IMR-90 (cell line): ENCODE measurements around the gene BRIP1. TPM values are rescaled to one million over a fixed set of nuclear protein-coding genes. Genes with fewer than 3 reads are reported as not detected.

Source experiments
- ATAC-seq: fragments of 200-7000 bp; cut with Tn5 transposase; 2 replicates; pipeline ENCODE4 v1.9.1; 2020; ENCODE audit warnings: low read depth, mild to moderate bottlenecking, moderate library complexity
- BruUV-seq: library from RNA; stranded (reverse); fragments of 400-500 nt; replicated peaks from 2 replicates; lab custom pipeline; 2021; lab: Mats Ljungman, UMichigan
- CTCF ChIA-PET: fragments of 300-600 bp; formaldehyde crosslinking; extraction: SDS; loops from one replicate; lab custom pipeline; 2021; ENCODE audit warnings: antibody characterized with exemption; lab: Yijun Ruan, JAX
- POLR2A ChIA-PET: fragments of 300-600 bp; sonication (Branson Sonifier 250); formaldehyde crosslinking; loops from one replicate; lab custom pipeline; 2022; ENCODE audit warnings: antibody characterized with exemption; ENCODE audit not compliant: unreplicated experiment; lab: Charles Lee
- DNase-seq: peaks from one replicate; pipeline ENCODE4 v3.0.0; 2013
- H2AFZ ChIP-seq: replicated peaks from 2 replicates; pipeline ENCODE3; 2013; ENCODE audit warnings: low read length, mild to moderate bottlenecking; ENCODE audit not compliant: poor library complexity
- H2AK5ac ChIP-seq: 2 replicates; pipeline ENCODE4 v1.6.1; 2013; ENCODE audit warnings: low read depth, low read length, inconsistent platforms
- H2AK9ac ChIP-seq: replicated peaks from 2 replicates; pipeline ENCODE3; 2013; ENCODE audit warnings: mild to moderate bottlenecking, low read depth, low read length, moderate library complexity; ENCODE audit not compliant: poor library complexity
- H2BK120ac ChIP-seq: 2 replicates; pipeline ENCODE4 v1.6.1; 2013; ENCODE audit warnings: low read depth, low read length, inconsistent platforms
- H2BK15ac ChIP-seq: 3 replicates; pipeline ENCODE4 v1.6.1; 2013; ENCODE audit warnings: low read depth, low read length, inconsistent platforms
- H2BK20ac ChIP-seq: 2 replicates; pipeline ENCODE4 v1.6.1; 2013; ENCODE audit warnings: low read depth, mild to moderate bottlenecking, inconsistent platforms, low read length, moderate library complexity
- H2BK5ac ChIP-seq: 2 replicates; pipeline ENCODE4 v1.6.1; 2013; ENCODE audit warnings: mild to moderate bottlenecking, low read depth, low read length, inconsistent platforms; ENCODE audit not compliant: poor library complexity, severe bottlenecking
- H3K14ac ChIP-seq: replicated peaks from 2 replicates; pipeline ENCODE4 v1.6.1; 2013; ENCODE audit warnings: low read depth, low read length, inconsistent platforms
- H3K18ac ChIP-seq: 2 replicates; pipeline ENCODE4 v1.6.1; 2013; ENCODE audit warnings: low read depth, low read length, control low read depth
- H3K23ac ChIP-seq: 2 replicates; pipeline ENCODE4 v1.6.1; 2013; ENCODE audit warnings: low read depth, low read length, inconsistent platforms
- H3K27ac ChIP-seq: 2 replicates; pipeline ENCODE4 v1.5.1; 2013; ENCODE audit warnings: mild to moderate bottlenecking, control low read depth, low read length; ENCODE audit not compliant: insufficient read depth
- H3K27me3 ChIP-seq: 2 replicates; pipeline ENCODE4 v1.6.1; 2013; ENCODE audit warnings: low read length; ENCODE audit not compliant: control insufficient read depth, insufficient read depth
- H3K36me3 ChIP-seq: 2 replicates; pipeline ENCODE4 v1.6.1; 2013; ENCODE audit warnings: low read length, mixed read lengths; ENCODE audit not compliant: control insufficient read depth, insufficient read depth
- H3K4ac ChIP-seq: 2 replicates; pipeline ENCODE4 v1.6.1; 2013; ENCODE audit warnings: low read depth, low read length, inconsistent platforms
- H3K4me1 ChIP-seq: 2 replicates; pipeline ENCODE4 v1.6.1; 2013; ENCODE audit warnings: low read length, mixed read lengths; ENCODE audit not compliant: control insufficient read depth, insufficient read depth
- H3K4me2 ChIP-seq: 2 replicates; pipeline ENCODE4 v1.6.1; 2013; ENCODE audit warnings: low read depth, mild to moderate bottlenecking, control low read depth, low read length, moderate library complexity
- H3K4me3 ChIP-seq: 2 replicates; pipeline ENCODE4 v1.5.1; 2013; ENCODE audit warnings: low read depth, mild to moderate bottlenecking, control low read depth, low read length, moderate library complexity; ENCODE audit not compliant: insufficient read depth
- H3K56ac ChIP-seq: 2 replicates; pipeline ENCODE4 v1.6.1; 2013; ENCODE audit warnings: low read length, inconsistent platforms; ENCODE audit not compliant: insufficient read depth; ENCODE audit errors: extremely low read depth
- H3K79me1 ChIP-seq, 2 experiments: 2 replicates each; pipeline ENCODE4 v1.6.1; 2013; ENCODE audit warnings: low read length in 2 of 2, inconsistent platforms in 1 of 2, low read depth in 1 of 2
- H3K9ac ChIP-seq: 2 replicates; pipeline ENCODE4 v1.6.1; 2013; ENCODE audit warnings: low read depth, low read length, control low read depth
- H3K9me1 ChIP-seq: 2 replicates; pipeline ENCODE4 v1.6.1; 2013; ENCODE audit warnings: low read length, inconsistent platforms; ENCODE audit not compliant: insufficient read depth
- H3K9me3 ChIP-seq: 2 replicates; pipeline ENCODE4 v1.6.1; 2013; ENCODE audit warnings: low read length; ENCODE audit not compliant: control insufficient read depth, insufficient read depth
- H4K20me1 ChIP-seq: 2 replicates; pipeline ENCODE4 v1.6.1; 2013; ENCODE audit warnings: low read length, inconsistent platforms; ENCODE audit not compliant: insufficient read depth
- H4K5ac ChIP-seq: 2 replicates; pipeline ENCODE4 v1.6.1; 2013; ENCODE audit warnings: mild to moderate bottlenecking, low read depth, low read length, control low read depth
- H4K8ac ChIP-seq, 2 experiments: 2 replicates each; pipeline ENCODE4 v1.6.1; 2013; ENCODE audit warnings: low read depth in 2 of 2, low read length in 2 of 2, control low read depth in 1 of 2, inconsistent platforms in 1 of 2
- H4K91ac ChIP-seq: 2 replicates; pipeline ENCODE4 v1.6.1; 2013; ENCODE audit warnings: low read depth, low read length, inconsistent platforms; ENCODE audit not compliant: insufficient read depth
- CHD1 ChIP-seq: IDR thresholded peaks from 2 replicates; pipeline ENCODE4 v1.6.1; 2012; ENCODE audit warnings: low read depth, low read length, improper control_type of control experiment
- MAZ ChIP-seq: IDR thresholded peaks from 2 replicates; pipeline ENCODE4 v1.6.1; 2012; ENCODE audit warnings: low read depth, mild to moderate bottlenecking, low read length, improper control_type of control experiment, moderate library complexity, borderline replicate concordance
- NFE2L2 ChIP-seq: fragments of 150-350 bp; IDR thresholded peaks from 2 replicates; pipeline ENCODE4 v1.6.1; 2016; ENCODE audit warnings: low read depth, mild to moderate bottlenecking, low read length
- RAD21 ChIP-seq: IDR thresholded peaks from 2 replicates; pipeline ENCODE4 v1.6.1; 2012; ENCODE audit warnings: low read length, improper control_type of control experiment
- RFX5 ChIP-seq: IDR thresholded peaks from 2 replicates; pipeline ENCODE4 v1.8.0; 2012; ENCODE audit warnings: low read depth, mild to moderate bottlenecking, low read length, moderate library complexity
- WGBS, 2 experiments: methylation state at CpG; one replicate each; pipeline versions ENCODE4 v1.1.5 to v1.1.7; 2013; ENCODE audit warnings: missing lambda C conversion rate in 2 of 2; ENCODE audit not compliant: insufficient read length in 1 of 2; ENCODE audit errors: extremely low coverage in 2 of 2; 5-methylcytosine and 5-hydroxymethylcytosine counted together
- dilution Hi-C: fragments of 300-500 bp; cut with HindIII; formaldehyde crosslinking; loops from one replicate; pipeline ENCODE4 v1.14.3; 2018; ENCODE audit warnings: low sequenced_read_pairs; ENCODE audit not compliant: unreplicated experiment
- in situ Hi-C: fragments of 300-500 bp; cut with MboI; formaldehyde crosslinking; loops from 3 replicates; pipeline ENCODE4 v1.14.3; 2019; ENCODE audit warnings: low sequenced_read_pairs, inconsistent platforms, mixed read lengths
- intact Hi-C: fragments of 100-400 bp; cut with micrococcal nuclease; formaldehyde crosslinking; loops from 2 replicates; pipeline ENCODE4 v1.10.0; 2022
- polyA plus RNA-seq, 3 experiments: library from polyadenylated mRNA; depleted of rRNA; stranded (reverse); fragments of >200 nt; gene quantifications; 2 replicates each; pipeline ENCODE4 v1.2.3, GENCODE V29; 2012; ENCODE audit warnings: low replicate concordance in 1 of 3
- total RNA-seq: library from RNA; depleted of rRNA; stranded (reverse); fragments of >200 nt; gene quantifications from 2 replicates; pipeline ENCODE4 v1.2.3, GENCODE V29; 2012
- TF ChIP-seq, protein P1 (sequence below): conservative IDR thresholded peaks from 2 replicates; pipeline ENCODE4 v1.5.1; 2012; ENCODE audit warnings: mild to moderate bottlenecking, low read depth, low read length, improper control_type of control experiment

Gene BRIP1
- total and polyA plus RNA-seq, 2 of the 4 experiments (the other 2 are of a cell fraction) = 6.1 to 19.7 TPM

DNA sequence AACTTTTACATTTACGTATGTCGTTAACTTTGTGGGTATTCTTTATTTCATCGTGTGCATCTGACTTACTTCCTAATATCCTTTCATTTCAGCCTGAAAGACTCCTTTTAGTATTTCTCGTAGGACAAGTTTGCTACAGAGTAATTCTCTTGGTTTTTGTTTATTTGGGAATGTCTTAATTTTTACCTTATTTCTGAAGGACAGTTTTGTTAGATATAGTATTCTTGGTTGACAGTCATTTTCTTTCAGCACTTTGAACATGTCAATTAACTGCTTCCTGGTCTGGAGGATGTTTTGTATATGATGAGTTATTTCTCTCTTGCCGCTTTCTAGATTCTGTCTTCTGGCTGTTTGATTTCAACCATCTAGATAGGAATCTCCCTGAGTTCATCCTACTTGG lies 163.1 kb downstream of the BRIP1 start:
- Histone ChIP-seq H2AK9ac (no peak overlapping the region), H3K4ac (no peak overlapping the region), H3K56ac (no peak overlapping the region), H3K27ac (no peak overlapping the region), H2AK5ac (no peak overlapping the region), H2AFZ (no peak overlapping the region), H3K23ac (no peak overlapping the region), H3K4me1 (no peaks in the 10 kb centered on the region), H3K9me1 (no peaks in the 10 kb centered on the region), H3K4me2 (no peak overlapping the region), H3K9ac (no peak overlapping the region), H3K27me3 (no peaks in the 10 kb centered on the region), H4K8ac (no peak overlapping the region), H3K9me3 (peaks cover 19% of the 10 kb centered on the region), H3K36me3 (no peaks in the 10 kb centered on the region), H3K4me3 (no peak overlapping the region), H4K91ac (no peak overlapping the region), H2BK120ac (no peak overlapping the region), H2BK20ac (no peak overlapping the region), H3K79me1 (no peaks in the 10 kb centered on the region), H4K5ac (no peak overlapping the region), H3K14ac (no peak overlapping the region), H4K20me1 (no peaks in the 10 kb centered on the region), H2BK15ac (no peak overlapping the region), H2BK5ac (no peak overlapping the region), H3K18ac (no peak overlapping the region)
- ChIA-PET POLR2A (no interaction called here), CTCF (no interaction called here)
- no CpG with 5 or more reads among the region's 5 CpGs for WGBS, 2 experiments
- DNase-seq (no peak), ATAC-seq (no peak)
- intact Hi-C loops = no loop called here
- no peak for TF ChIP-seq NFE2L2
- TF ChIP-seq RFX5 = no peak
- TF ChIP-seq CHD1 = no peak
- TF ChIP-seq, protein P1, sequence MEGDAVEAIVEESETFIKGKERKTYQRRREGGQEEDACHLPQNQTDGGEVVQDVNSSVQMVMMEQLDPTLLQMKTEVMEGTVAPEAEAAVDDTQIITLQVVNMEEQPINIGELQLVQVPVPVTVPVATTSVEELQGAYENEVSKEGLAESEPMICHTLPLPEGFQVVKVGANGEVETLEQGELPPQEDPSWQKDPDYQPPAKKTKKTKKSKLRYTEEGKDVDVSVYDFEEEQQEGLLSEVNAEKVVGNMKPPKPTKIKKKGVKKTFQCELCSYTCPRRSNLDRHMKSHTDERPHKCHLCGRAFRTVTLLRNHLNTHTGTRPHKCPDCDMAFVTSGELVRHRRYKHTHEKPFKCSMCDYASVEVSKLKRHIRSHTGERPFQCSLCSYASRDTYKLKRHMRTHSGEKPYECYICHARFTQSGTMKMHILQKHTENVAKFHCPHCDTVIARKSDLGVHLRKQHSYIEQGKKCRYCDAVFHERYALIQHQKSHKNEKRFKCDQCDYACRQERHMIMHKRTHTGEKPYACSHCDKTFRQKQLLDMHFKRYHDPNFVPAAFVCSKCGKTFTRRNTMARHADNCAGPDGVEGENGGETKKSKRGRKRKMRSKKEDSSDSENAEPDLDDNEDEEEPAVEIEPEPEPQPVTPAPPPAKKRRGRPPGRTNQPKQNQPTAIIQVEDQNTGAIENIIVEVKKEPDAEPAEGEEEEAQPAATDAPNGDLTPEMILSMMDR = no peak
- no peak for TF ChIP-seq MAZ
- no peak for TF ChIP-seq RAD21
- dilution Hi-C loops = no loop called here
- in situ Hi-C loops = no loop called here
- no TSS peak for BruUV-seq
